ENCODE results near the gene KLHL3. TPM values are rescaled to one million over a fixed set of nuclear protein-coding genes. Genes with fewer than 3 reads are reported as not detected.

KLHL3 gene
- polyA plus RNA-seq, 1 experiment: 1.1 TPM

DNA sequence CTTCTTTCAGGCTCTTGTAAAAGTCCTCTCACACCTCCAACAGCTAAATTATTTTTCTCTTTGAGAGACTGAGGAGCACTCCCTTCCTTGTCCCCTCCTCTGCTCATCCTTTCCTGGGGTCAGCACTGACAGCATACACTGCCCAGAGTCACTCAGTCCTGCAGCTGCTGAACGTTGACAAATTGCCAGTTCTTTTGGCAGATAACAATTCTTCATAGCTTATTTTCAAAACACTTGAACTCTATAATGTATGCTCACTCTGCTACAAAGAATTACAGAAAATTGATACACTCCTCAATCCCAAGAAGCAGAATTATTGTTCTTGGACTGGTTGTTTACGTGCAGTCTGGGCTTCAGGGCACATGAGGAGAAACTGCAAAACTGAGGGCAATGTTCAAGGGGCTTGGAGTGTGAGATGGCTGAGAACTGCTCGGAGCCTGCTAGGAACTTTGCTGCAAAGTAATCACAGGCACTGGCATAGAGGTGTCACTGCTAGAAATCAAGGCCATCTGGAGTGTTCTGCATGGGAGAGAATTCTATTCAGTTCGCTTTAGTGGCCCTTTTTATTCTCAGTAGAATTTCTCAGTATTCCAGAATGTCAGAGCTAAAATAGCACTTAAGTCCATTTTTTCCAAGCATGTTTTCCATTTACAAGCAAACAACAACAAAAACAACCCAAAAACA is 140.4 kb downstream of the KLHL3 start:
- H3K36me3 ChIP-seq (ENCODE audit: control insufficient read depth, insufficient read depth, low read length): no peaks in the 10 kb centered on the region
- TF ChIP-seq, protein P1, sequence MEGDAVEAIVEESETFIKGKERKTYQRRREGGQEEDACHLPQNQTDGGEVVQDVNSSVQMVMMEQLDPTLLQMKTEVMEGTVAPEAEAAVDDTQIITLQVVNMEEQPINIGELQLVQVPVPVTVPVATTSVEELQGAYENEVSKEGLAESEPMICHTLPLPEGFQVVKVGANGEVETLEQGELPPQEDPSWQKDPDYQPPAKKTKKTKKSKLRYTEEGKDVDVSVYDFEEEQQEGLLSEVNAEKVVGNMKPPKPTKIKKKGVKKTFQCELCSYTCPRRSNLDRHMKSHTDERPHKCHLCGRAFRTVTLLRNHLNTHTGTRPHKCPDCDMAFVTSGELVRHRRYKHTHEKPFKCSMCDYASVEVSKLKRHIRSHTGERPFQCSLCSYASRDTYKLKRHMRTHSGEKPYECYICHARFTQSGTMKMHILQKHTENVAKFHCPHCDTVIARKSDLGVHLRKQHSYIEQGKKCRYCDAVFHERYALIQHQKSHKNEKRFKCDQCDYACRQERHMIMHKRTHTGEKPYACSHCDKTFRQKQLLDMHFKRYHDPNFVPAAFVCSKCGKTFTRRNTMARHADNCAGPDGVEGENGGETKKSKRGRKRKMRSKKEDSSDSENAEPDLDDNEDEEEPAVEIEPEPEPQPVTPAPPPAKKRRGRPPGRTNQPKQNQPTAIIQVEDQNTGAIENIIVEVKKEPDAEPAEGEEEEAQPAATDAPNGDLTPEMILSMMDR (IDR thresholded peaks at IDR 0.05; ENCODE audit: insufficient read depth, low read depth, low read length): no peak
- peaks cover 16% of the 10 kb centered on the region for H3K27me3 ChIP-seq (ENCODE audit: control insufficient read depth, insufficient read depth, low read length)
- CTCF ChIA-PET: no interaction called here
- no peak for DNase-seq (ENCODE audit: low read depth)
- POLR2A ChIA-PET: no interaction called here
- H3K4me3 ChIP-seq (ENCODE audit: low read depth, low read length): no peak overlapping the region

DNA sequence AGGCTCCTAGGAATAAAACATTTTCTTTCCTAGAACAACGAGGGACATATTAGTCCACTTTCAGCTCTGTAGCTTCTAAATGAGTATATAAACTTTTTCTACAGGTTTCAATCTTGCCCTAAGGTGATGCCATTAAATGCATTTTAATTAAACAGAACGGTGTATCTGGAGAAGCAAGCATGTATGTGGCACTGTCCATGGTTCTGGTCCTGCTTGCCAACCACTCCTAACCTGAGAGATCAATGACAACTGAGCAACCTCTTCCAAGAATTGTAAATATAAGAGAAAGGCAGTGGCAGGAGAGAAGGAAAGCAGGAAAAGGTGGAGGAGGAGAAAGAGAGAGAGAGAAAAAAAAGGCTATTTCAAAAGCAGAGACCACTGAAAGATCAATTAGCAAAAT is 141.2 kb downstream of the KLHL3 start:
- CTCF ChIA-PET: interaction anchor here (0.7 kb wide), 1 partner anchor 9 kb away, joined by 3 read pairs; no protein-coding TSS in a partner anchor
- no peak overlapping the region for H3K4me3 ChIP-seq (ENCODE audit: low read depth, low read length)
- TF ChIP-seq, protein P1 (IDR thresholded peaks at IDR 0.05; ENCODE audit: insufficient read depth, low read depth, low read length): no peak
- POLR2A ChIA-PET: no interaction called here
- H3K36me3 ChIP-seq (ENCODE audit: control insufficient read depth, insufficient read depth, low read length): no peaks in the 10 kb centered on the region
- peaks cover 13% of the 10 kb centered on the region for H3K27me3 ChIP-seq (ENCODE audit: control insufficient read depth, insufficient read depth, low read length)
- no peak for DNase-seq (ENCODE audit: low read depth)

DNA sequence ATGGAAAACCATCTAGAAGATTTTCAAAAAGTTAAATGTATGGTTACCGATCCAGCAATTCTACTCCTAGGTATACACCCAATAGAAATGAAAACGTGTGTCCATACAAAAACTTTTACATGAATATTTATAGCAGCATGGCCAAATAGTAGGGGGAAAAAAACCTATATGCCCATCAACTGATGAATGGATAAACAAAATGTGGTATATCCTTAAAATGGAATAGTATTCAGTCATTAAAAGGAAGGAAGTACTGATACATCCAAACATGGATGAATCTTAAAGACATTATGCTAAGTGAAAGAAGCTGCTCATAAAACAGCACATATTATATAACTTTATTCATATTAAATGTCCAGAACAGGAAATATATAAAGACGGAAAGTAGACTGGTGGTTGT is 143.6 kb downstream of the KLHL3 start:
- Histone ChIP-seq H3K36me3 (ENCODE audit: control insufficient read depth, insufficient read depth, low read length) (no peaks in the 10 kb centered on the region), H3K4me3 (ENCODE audit: low read depth, low read length) (no peak overlapping the region), H3K27me3 (ENCODE audit: control insufficient read depth, insufficient read depth, low read length) (peaks cover 10% of the 10 kb centered on the region)
- POLR2A ChIA-PET: no interaction called here
- TF ChIP-seq, protein P1 (IDR thresholded peaks at IDR 0.05; ENCODE audit: insufficient read depth, low read depth, low read length): no peak
- CTCF ChIA-PET: interaction anchor here (1.6 kb wide), 1 partner anchor 8 kb away, joined by 4 read pairs; no protein-coding TSS in a partner anchor
- no peak for DNase-seq (ENCODE audit: low read depth)

DNA sequence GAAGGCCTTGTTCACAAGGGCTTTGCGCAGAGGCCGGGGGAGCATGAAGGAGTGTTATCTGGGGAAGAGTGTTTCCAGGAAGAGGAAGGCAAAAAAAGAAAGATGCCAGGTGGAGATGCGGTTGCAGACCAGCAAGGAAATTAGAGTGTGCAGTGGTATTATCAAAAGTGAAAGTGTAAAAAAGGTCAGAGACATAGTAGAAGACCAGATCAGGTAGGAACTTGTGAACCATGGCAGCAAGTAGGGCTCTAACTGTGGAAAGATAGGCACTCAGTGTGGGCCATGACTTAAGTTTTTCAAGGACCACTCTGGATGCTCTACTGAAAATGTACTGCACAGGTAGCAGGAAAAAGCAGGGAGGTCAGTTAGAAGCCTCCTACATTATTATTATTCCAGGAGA is 146.7 kb downstream of the KLHL3 start:
- no peak for DNase-seq (ENCODE audit: low read depth)
- no peaks in the 10 kb centered on the region for H3K36me3 ChIP-seq (ENCODE audit: control insufficient read depth, insufficient read depth, low read length)
- CTCF ChIA-PET: no interaction called here

DNA sequence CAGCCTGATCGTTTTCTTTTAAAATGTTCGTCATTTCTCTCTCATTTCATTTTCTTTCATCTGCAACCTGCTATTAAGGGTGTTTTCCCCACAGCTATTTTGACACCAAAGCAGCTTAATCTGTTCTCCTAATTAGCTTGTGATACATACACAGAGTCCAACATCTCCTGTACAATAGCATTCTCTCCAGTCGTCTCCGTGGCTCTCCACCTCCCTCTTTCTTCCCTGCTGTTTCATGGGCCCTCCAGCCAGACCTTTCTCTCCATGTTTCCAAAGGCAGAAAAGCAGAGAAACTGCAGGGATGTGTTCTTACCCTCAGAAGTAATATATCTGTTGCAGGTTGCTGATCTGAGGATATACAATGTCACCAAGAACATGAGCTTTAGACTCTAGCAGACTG is 148.0 kb downstream of the KLHL3 start:
- POLR2A ChIA-PET: interaction anchor here (0.6 kb wide), 1 partner anchor 167 kb away, joined by 4 read pairs; no protein-coding TSS in a partner anchor
- no peak for DNase-seq (ENCODE audit: low read depth)
- no peaks in the 10 kb centered on the region for H3K36me3 ChIP-seq (ENCODE audit: control insufficient read depth, insufficient read depth, low read length)
- CTCF ChIA-PET: interaction anchor here (0.6 to 1.1 kb wide), 2 partner anchors 89 to 159 kb away, joined by 3 read pairs; no protein-coding TSS in a partner anchor
- TF ChIP-seq, protein P1 (IDR thresholded peaks at IDR 0.05; ENCODE audit: insufficient read depth, low read depth, low read length): no peak
- no peak overlapping the region for H3K4me3 ChIP-seq (ENCODE audit: low read depth, low read length)
- peaks cover 9% of the 10 kb centered on the region for H3K27me3 ChIP-seq (ENCODE audit: control insufficient read depth, insufficient read depth, low read length)

More for the DNA sequence above, 146.7 kb downstream of the KLHL3 start:
- no peak overlapping the region for H3K4me3 ChIP-seq (ENCODE audit: low read depth, low read length)
- POLR2A ChIA-PET: no interaction called here
- H3K27me3 ChIP-seq (ENCODE audit: control insufficient read depth, insufficient read depth, low read length): peaks cover 11% of the 10 kb centered on the region
- TF ChIP-seq, protein P1 (IDR thresholded peaks at IDR 0.05; ENCODE audit: insufficient read depth, low read depth, low read length): no peak

Data from BJ (cell line).